Measurements from ENCODE around the gene GLG1.

The GLG1 gene

GRCh38 chr16:74626741-74627416 lies 20.0 kb upstream of the GLG1 start:
- Histone ChIP-seq H3K36me3 (replicated peaks; ENCODE audit: low read depth, low read length) (peaks cover 73% of the 10 kb centered on the region), H3K79me2 (ENCODE audit: low read length) (peaks cover 53% of the 10 kb centered on the region), H3K9me3 (ENCODE audit: insufficient read depth, low read length) (no peaks in the 10 kb centered on the region), H4K20me1 (ENCODE audit: insufficient read depth, low read length) (0 out of 2 replicates have a peak, but pooled peaks cover 3% of the 10 kb centered on the region), H2AFZ (ENCODE audit: low read depth, low read length) (no peak overlapping the region), H3K4me1 (ENCODE audit: low read length) (peaks cover 49% of the 10 kb centered on the region), H3K4me2 (ENCODE audit: low read length) (peak overlapping the region; percentile 60), H3K27me3 (ENCODE audit: low read depth, low read length) (no peaks in the 10 kb centered on the region), H3K9ac (ENCODE audit: low read length) (peak overlapping the region; percentile 59), H3K27ac (ENCODE audit: low read length) (peak overlapping the region; percentile 97), H3K4me3 (ENCODE audit: low read length) (peak overlapping the region; percentile 52)
- no peak for TF ChIP-seq EZH2phosphoT487 (IDR thresholded peaks at IDR 0.05; ENCODE audit: low read depth)
- TF ChIP-seq CTCF (IDR thresholded peaks at IDR 0.05; ENCODE audit: low read depth, low read length): no peak

DNA sequence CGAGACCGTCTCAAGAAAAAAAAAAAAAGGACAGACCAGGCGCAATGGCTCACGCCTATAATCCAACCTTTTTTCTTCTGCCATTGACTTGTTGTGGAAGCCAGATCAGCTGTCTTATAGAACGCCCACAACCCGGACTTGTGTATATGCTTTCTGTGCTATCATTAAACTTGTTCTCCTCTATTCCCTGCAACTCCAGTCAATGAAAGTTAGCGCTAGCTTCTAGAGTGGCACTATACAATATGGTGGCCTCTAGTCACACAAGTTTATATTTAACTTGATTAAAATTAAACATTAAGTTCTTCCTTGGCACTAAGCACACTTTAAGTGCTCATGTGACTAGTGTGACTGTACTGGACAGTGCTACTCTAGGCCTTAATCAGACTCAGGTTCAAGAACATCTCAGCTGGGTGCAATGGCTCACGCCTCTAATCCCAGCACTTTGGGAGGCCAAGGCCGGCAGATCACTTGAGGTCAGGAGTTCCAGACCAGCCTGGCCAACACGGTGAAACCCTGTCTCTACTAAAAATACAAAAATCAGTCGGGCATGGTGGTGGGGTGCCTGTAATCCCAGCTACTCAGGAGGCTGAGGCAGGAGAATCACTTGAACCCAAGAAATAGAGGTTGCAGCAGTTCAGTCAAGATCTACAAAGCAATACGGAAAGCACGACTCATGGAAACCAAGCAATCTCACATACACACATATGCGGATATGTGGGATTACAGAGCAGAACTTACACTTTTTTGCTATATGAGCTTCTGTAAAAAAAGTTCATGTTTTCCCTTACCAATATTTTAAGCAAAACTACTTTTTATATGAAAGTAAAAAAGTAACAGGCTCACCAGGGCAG lies 18.8 kb upstream of the GLG1 start:
- Histone ChIP-seq H3K36me3 (replicated peaks; ENCODE audit: low read depth, low read length) (peaks cover 68% of the 10 kb centered on the region), H4K20me1 (ENCODE audit: insufficient read depth, low read length) (0 out of 2 replicates have a peak, but pooled peaks cover 3% of the 10 kb centered on the region), H3K27me3 (ENCODE audit: low read depth, low read length) (no peaks in the 10 kb centered on the region), H3K9ac (ENCODE audit: low read length) (peak overlapping the region; percentile 27), H3K4me3 (ENCODE audit: low read length) (peak overlapping the region; percentile 32), H3K79me2 (ENCODE audit: low read length) (peaks cover 48% of the 10 kb centered on the region), H3K4me1 (ENCODE audit: low read length) (peaks cover 49% of the 10 kb centered on the region), H3K4me2 (ENCODE audit: low read length) (peak overlapping the region; percentile 60), H3K9me3 (ENCODE audit: insufficient read depth, low read length) (no peaks in the 10 kb centered on the region), H3K27ac (ENCODE audit: low read length) (peak overlapping the region; percentile 97), H2AFZ (ENCODE audit: low read depth, low read length) (no peak overlapping the region)
- no peak for TF ChIP-seq EZH2phosphoT487 (IDR thresholded peaks at IDR 0.05; ENCODE audit: low read depth)
- no peak for TF ChIP-seq CTCF (IDR thresholded peaks at IDR 0.05; ENCODE audit: low read depth, low read length)

DNA sequence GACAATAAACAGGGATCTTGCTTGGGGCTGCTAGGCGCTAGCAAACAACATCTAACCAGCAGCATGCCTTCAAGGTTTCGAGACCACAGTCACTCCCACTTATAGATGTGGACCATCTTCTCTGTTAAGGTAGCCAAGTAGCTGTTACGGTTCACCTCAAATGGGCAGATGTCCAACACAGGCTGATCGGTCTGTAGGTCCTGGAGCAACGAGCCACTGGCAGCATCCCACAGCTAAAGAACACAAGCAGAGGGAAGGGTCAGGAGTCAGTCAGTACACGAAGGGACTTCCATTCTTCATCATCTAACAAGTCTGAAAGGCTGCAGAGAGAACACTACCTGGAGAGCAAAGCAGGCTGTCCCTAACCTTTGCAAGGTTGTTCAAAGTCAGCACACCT lies 16.9 kb upstream of the GLG1 start:
- H3K27ac ChIP-seq (ENCODE audit: low read length): 0 out of 2 replicates have a peak overlapping the region, but pooled peaks have one; percentile 1
- peaks cover 33% of the 10 kb centered on the region for H3K4me1 ChIP-seq (ENCODE audit: low read length)
- no peak overlapping the region for H3K4me2 ChIP-seq (ENCODE audit: low read length)
- H2AFZ ChIP-seq (ENCODE audit: low read depth, low read length): no peak overlapping the region
- H3K36me3 ChIP-seq (replicated peaks; ENCODE audit: low read depth, low read length): peaks cover 62% of the 10 kb centered on the region
- H3K27me3 ChIP-seq (ENCODE audit: low read depth, low read length): no peaks in the 10 kb centered on the region
- H3K9ac ChIP-seq (ENCODE audit: low read length): no peak overlapping the region
- no peaks in the 10 kb centered on the region for H3K9me3 ChIP-seq (ENCODE audit: insufficient read depth, low read length)
- peaks cover 32% of the 10 kb centered on the region for H3K79me2 ChIP-seq (ENCODE audit: low read length)
- no peak overlapping the region for H3K4me3 ChIP-seq (ENCODE audit: low read length)
- 0 out of 2 replicates have a peak, but pooled peaks cover 3% of the 10 kb centered on the region for H4K20me1 ChIP-seq (ENCODE audit: insufficient read depth, low read length)
- no peak for TF ChIP-seq CTCF (IDR thresholded peaks at IDR 0.05; ENCODE audit: low read depth, low read length)
- no peak for TF ChIP-seq EZH2phosphoT487 (IDR thresholded peaks at IDR 0.05; ENCODE audit: low read depth)
